ENCODE measurements around the gene MAP2K5.

MAP2K5 gene

GRCh38 chr15:67839499-67839928, 297.0 kb downstream of the MAP2K5 start:
- peak; percentile 12 for DNase-seq (ENCODE audit: low spot score)

DNA sequence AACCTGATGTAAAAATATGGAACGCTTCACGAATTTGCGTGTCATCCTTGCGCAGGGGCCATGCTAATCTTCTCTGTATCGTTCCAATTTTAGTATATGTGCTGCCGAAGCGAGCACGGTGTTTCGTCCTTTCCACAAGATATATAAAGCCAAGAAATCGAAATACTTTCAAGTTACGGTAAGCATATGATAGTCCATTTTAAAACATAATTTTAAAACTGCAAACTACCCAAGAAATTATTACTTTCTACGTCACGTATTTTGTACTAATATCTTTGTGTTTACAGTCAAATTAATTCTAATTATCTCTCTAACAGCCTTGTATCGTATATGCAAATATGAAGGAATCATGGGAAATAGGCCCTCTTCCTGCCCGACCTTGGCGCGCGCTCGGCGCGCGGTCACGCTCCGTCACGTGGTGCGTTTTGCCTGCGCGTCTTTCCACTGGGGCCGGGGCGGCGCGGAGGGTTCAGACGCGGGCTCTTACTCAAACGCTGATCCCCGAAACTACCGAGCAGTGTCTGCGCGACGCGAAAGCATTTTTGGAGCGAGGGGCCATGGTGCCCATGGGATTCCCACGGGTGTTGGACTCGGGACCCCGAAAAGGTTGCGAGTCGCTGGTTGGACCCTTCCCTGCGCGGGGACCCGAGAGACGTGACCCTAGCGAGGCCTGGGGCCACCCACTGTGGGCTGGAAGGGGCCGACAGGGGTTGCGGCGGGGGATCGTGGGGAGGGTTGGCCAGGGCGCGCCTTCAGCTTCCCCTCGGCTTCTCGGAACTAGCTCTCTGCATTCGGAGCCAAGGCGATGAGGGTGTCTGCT, 297.6 kb downstream of the MAP2K5 start, which contains the start of gene RNU6-1:
RNU6-1 (minus strand) TSS at position 117 of the 820 bp plus-strand sequence.
- DNase-seq (ENCODE audit: low spot score) = peak; percentile 96

DNA sequence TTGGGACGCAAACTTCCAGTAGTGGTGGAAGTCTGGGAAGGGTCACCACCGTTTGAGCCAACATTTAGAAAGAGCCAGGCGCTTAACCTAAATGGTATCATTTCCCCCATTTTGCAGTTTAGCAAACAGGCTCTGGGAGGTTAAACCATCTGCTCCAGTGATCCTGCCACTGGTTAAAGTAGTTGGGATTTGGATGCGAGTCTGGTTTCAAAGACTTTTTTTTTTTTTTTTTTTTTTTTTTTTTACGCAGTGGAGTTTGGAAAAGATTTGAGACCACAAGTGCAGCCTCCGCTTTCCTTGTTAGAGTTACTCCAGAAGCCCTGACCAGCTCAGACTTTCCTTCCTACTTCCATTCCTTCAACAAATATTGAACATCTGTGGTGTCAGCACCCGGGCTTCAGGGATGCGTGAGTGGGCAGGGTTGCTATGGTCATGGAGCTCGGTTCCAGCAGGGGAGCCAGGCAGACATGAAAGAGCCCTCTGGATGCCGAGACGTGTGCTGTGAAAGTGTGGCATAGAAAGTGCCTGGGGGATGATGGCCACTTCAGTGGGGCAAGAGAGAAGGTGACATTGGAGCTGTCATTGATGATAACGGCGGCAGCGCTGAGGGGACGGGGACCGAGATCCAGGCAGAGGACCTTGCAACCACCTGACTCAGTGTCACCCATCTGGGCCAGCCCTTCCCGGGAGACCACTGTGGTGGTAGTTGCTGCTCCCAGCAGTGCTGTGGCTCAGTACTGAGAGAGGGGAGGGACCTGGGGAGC, 298.4 kb downstream of the MAP2K5 start:
- no peak for DNase-seq (ENCODE audit: low spot score)

DNA sequence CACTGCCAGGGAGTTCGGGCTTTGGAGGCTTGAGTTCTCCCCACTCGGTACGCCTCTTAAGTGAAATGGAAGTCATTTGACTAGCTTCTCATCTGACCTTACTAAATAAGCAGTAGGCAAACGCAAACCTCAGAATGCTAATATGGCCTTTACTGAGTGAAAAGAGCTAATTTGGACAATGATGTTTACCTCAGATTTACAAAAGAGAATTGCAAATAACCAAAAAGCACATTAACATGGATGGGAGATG, 298.9 kb downstream of the MAP2K5 start:
- no peak for DNase-seq (ENCODE audit: low spot score)

- DNase-seq (ENCODE audit: low spot score) = no peak
These were observed 300.6 kb downstream of the MAP2K5 start for GRCh38 chr15:67843092-67843501.

GRCh38 chr15:67843571-67844387, 301.3 kb downstream of the MAP2K5 start:
- DNase-seq (ENCODE audit: low spot score) = no peak

DNA sequence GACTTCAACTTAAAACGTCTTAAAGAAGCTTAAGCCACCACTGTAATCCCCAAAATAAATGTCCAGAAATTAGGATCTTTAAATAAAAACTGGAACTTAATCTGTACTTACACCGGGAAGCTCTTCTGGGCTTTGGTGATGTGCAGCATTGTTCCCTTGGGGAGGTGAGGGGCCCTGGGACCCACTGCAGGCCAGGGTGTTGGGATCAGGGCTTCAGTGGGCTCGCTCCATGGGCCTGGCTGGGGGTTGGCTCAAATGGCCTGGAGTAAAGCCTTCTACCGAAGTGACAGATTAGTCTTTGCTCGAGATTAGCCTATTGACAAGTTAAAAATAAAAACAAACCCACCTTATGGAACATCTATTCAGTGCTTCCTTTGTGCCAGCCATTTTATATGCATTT, 303.5 kb downstream of the MAP2K5 start:
- no peak for DNase-seq (ENCODE audit: low spot score)

GRCh38 chr15:67849538-67849937, 307.0 kb downstream of the MAP2K5 start:
- DNase-seq (ENCODE audit: low spot score) = no peak

DNA sequence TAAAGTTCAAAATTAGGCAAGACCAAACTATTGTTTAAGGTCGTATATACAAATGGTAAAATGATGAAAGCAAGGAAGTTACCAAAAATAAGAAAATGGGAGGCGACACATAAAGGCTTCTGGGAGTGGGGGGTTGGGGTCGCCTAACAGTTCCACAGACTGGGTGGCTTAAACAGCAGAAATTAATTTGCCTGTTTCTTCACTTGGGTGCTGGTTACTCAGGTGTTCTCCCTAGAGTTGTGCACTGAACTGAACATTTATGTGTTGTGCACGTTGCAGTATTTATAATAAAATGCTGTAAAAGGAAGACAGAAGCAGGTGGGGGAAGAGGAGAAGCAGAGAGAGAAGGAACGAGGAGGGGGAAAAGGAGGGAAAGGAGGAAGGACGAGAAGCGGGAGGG, 307.8 kb downstream of the MAP2K5 start:
- DNase-seq (ENCODE audit: low spot score) = no peak

DNA sequence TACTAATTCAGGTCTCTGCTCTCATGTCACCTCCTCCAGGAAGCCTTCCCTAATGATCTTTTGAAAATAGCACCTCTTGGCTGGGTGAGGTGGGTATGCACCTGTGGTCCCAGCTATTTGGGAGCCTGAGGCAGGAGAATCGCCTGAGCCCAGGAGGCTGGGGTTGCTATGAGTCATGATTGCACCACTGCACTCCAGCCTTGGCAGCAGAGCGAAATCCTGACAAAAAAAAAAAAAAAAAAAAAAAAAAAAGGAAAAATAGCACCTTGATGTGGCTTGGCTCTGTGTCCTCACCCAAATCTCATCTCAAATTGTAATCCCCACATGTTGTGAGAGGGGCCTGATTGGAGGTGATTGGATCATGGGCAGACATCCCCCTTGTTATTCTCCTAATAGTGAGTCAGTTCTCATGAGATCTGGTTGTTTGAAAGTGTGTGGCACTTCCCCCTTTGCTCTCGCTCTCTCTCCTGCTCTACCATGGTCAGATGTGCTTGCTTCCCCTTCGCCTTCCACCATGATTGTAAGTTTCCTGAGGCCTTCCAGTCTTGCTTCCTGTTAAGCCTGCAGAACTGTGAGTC, 308.6 kb downstream of the MAP2K5 start:
- no peak for DNase-seq (ENCODE audit: low spot score)

DNA sequence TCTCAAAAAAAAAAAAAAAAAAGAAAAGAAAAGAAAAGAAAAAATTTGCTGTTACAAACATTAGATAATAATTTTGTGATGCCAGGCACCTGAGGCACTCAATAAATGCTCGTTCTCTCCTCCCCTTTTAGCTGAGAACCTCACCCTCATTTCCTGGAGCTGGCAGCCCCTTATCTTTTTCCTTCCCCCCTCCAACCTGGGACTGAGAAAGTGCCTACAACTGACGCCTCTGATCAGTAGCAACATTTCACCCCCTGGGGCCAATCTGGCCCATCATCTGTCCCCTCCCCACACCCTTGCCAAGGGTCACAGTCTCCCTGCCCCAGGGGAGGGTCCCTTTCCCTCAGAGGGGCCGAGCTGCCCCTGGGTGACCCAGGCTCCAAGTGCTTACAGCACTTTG, 309.9 kb downstream of the MAP2K5 start:
- no peak for DNase-seq (ENCODE audit: low spot score)

GRCh38 chr15:67853454-67853853, 311.0 kb downstream of the MAP2K5 start:
- no peak for DNase-seq (ENCODE audit: low spot score)

DNA sequence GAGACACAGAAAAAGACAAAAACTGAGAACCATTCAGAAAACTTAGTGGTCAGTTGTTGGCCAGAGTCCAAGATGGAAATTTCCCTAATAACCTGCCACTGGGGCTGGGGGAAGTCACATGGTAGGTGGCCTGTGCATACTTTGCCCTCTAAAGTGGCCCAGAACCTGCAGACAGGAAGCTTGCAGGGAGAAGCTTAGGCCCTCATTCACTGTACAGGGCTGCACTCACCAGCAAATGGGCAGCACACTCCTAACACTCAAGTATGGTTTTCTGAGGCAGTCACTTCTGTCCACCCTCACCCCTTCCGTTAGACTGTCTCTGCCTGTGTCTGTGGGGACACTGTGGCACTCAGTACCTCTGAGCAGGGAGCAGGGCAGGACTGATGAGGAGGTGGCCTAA, 311.9 kb downstream of the MAP2K5 start:
- no peak for DNase-seq (ENCODE audit: low spot score)

- no peak for DNase-seq (ENCODE audit: low spot score)
These were observed 313.3 kb downstream of the MAP2K5 start for GRCh38 chr15:67855842-67856241.

Data from activated CD4-positive, alpha-beta T cell treated with anti-CD3 and anti-CD28 coated beads, Interleukin-2, Interleukin-4, amounts not matched to agents 100 ng/mL and 50 ng/mL, durations not matched to agents 16 hours and 8 hours (primary cell).